Stimulated activated CD8-positive, alpha-beta memory T cell treated with anti-CD3 and anti-CD28 coated beads, Interleukin-2, amount 100 ng/mL, for 1 hour (primary cell): Measurements from ENCODE around the gene BNC2.

Experiments
- DNase-seq, 2 donors: peaks; one replicate each; pipeline ENCODE4 v3.0.0-alpha.2; 2020; ENCODE audit warnings: low read depth in 2 of 2

The BNC2 gene

GRCh38 chr9:16628413-16628812 is 242.1 kb downstream of the BNC2 start:
- no peak for DNase-seq

- DNase-seq: no peak
Measured at GRCh38 chr9:16627967-16628366, 242.5 kb downstream of the BNC2 start.

GRCh38 chr9:16627521-16627920 is 242.9 kb downstream of the BNC2 start:
- no peak for DNase-seq

- DNase-seq: no peak
Measured at GRCh38 chr9:16626577-16627130, 243.8 kb downstream of the BNC2 start.

- DNase-seq: no peak
Measured at GRCh38 chr9:16625811-16626210, 244.7 kb downstream of the BNC2 start.

- no peak for DNase-seq
Measured at GRCh38 chr9:16625161-16625631, 245.3 kb downstream of the BNC2 start.

GRCh38 chr9:16624744-16625117 is 245.7 kb downstream of the BNC2 start:
- no peak for DNase-seq

GRCh38 chr9:16623989-16624743 is 246.3 kb downstream of the BNC2 start:
- no peak for DNase-seq

GRCh38 chr9:16622541-16622940 is 247.9 kb downstream of the BNC2 start:
- no peak for DNase-seq

- DNase-seq: no peak
Measured at GRCh38 chr9:16619914-16620520, 250.5 kb downstream of the BNC2 start.

- no peak for DNase-seq
Measured at GRCh38 chr9:16619402-16619801, 251.1 kb downstream of the BNC2 start.

GRCh38 chr9:16618524-16618923 is 251.9 kb downstream of the BNC2 start:
- no peak for DNase-seq

- DNase-seq: no peak
Measured at GRCh38 chr9:16616686-16617085, 253.8 kb downstream of the BNC2 start.

- no peak for DNase-seq
Measured at GRCh38 chr9:16615451-16615850, 255.0 kb downstream of the BNC2 start.

GRCh38 chr9:16613605-16614004 is 256.9 kb downstream of the BNC2 start:
- no peak for DNase-seq

- no peak for DNase-seq
Measured at GRCh38 chr9:16613051-16613450, 257.4 kb downstream of the BNC2 start.

GRCh38 chr9:16612627-16613026 is 257.8 kb downstream of the BNC2 start:
- no peak for DNase-seq

- DNase-seq: no peak
Measured at GRCh38 chr9:16611983-16612382, 258.5 kb downstream of the BNC2 start.

- no peak for DNase-seq
Measured at GRCh38 chr9:16611001-16611400, 259.5 kb downstream of the BNC2 start.

GRCh38 chr9:16610538-16610937 is 259.9 kb downstream of the BNC2 start:
- no peak for DNase-seq

- no peak for DNase-seq
Measured at GRCh38 chr9:16608906-16609305, 261.6 kb downstream of the BNC2 start.

GRCh38 chr9:16602494-16602893 is 268.0 kb downstream of the BNC2 start:
- DNase-seq: no peak

- DNase-seq: no peak
Measured at GRCh38 chr9:16601991-16602390, 268.5 kb downstream of the BNC2 start.
